DMS53 treated with DMSO at 0.1 percent for 48 hours (cell line): Measurements from ENCODE around the gene ZNF648.
"Not testable (repeated sequence)": the region's sequence is repeated elsewhere in the genome, so short reads cannot be mapped to it uniquely, and the experiment has no call there.

Experiments
- DNase-seq: peaks from one replicate; lab custom pipeline; 2025; ENCODE audit not compliant: unreplicated experiment; lab: John Stamatoyannopoulos, UW

Gene ZNF648

GRCh38 chr1:182061594-182061993, at the start of gene ZNF648:
TSS of gene ZNF648 (minus strand) at chr1:182061712. CDS start at chr1:182058010, 3,702 bp downstream.
- no peak for DNase-seq

GRCh38 chr1:182110635-182111034, 49.1 kb upstream of the ZNF648 start:
- DNase-seq = no peak

- no peak for DNase-seq
Measured at GRCh38 chr1:182109771-182110170, 48.3 kb upstream of the ZNF648 start.

- no peak for DNase-seq
Measured at GRCh38 chr1:182107209-182107608, 45.7 kb upstream of the ZNF648 start.

- DNase-seq = no peak
Measured at GRCh38 chr1:182102043-182102416, 40.5 kb upstream of the ZNF648 start.

GRCh38 chr1:182101415-182102042, 40.0 kb upstream of the ZNF648 start:
- no peak for DNase-seq

GRCh38 chr1:182098301-182098700, 36.8 kb upstream of the ZNF648 start:
- DNase-seq = no peak

GRCh38 chr1:182095946-182096345, 34.4 kb upstream of the ZNF648 start:
- no peak for DNase-seq

- not testable (repeated sequence) for DNase-seq
Measured at GRCh38 chr1:182094514-182095005, 33.0 kb upstream of the ZNF648 start.

- DNase-seq = no peak
Measured at GRCh38 chr1:182093781-182094180, 32.3 kb upstream of the ZNF648 start.

- DNase-seq = no peak
Measured at GRCh38 chr1:182092336-182092735, 30.8 kb upstream of the ZNF648 start.

- no peak for DNase-seq
Measured at GRCh38 chr1:182091083-182091482, 29.6 kb upstream of the ZNF648 start.

- no peak for DNase-seq
Measured at GRCh38 chr1:182087719-182088350, 26.3 kb upstream of the ZNF648 start.

- DNase-seq = no peak
Measured at GRCh38 chr1:182087304-182087703, 25.8 kb upstream of the ZNF648 start.

GRCh38 chr1:182086620-182087019, 25.1 kb upstream of the ZNF648 start:
- no peak for DNase-seq

- DNase-seq = no peak
Measured at GRCh38 chr1:182086136-182086535, 24.6 kb upstream of the ZNF648 start.

GRCh38 chr1:182085726-182086125, 24.2 kb upstream of the ZNF648 start:
- no peak for DNase-seq

GRCh38 chr1:182084487-182085316, 23.2 kb upstream of the ZNF648 start:
- peak; percentile 68 for DNase-seq

GRCh38 chr1:182083851-182084486, 22.5 kb upstream of the ZNF648 start:
- no peak for DNase-seq

- DNase-seq = peak; percentile 42
Measured at GRCh38 chr1:182080955-182081582, 19.6 kb upstream of the ZNF648 start.

GRCh38 chr1:182080040-182080439, 18.5 kb upstream of the ZNF648 start:
- no peak for DNase-seq
